ENCODE results near the gene ADAMTS17.

The ADAMTS17 gene

GRCh38 chr15:100192097-100193080, 149.4 kb downstream of the ADAMTS17 start:
- no peak for TF ChIP-seq CTCF (IDR thresholded peaks at IDR 0.05; ENCODE audit: borderline replicate concordance, control extremely low read depth, extremely low read depth, insufficient read depth, missing control alignments)
- DNase-seq (ENCODE audit: low spot score) = no peak
- in situ Hi-C loops (cut with MboI; ENCODE audit: low sequenced_read_pairs, unreplicated experiment) = no loop called here

DNA sequence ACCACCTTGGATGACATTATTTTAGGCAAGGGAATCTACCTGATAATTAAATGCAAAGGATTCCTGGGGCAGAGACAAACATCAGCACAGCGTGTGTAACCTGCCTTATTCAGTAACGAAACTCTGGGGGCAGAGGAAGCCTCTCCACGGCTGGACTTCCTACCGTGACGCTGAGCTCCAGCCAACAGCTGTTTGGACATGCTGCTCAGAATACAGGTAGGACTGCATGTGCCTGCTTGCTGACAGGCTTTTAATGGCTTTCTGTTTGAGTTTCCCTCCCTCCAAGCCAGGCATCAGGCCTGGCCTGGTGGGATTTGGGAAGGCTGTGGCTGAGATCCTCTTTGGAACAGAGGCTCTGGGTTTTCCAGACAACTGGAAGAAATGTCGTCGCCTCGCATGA, 150.6 kb downstream of the ADAMTS17 start:
- TF ChIP-seq CTCF (IDR thresholded peaks at IDR 0.05; ENCODE audit: borderline replicate concordance, control extremely low read depth, extremely low read depth, insufficient read depth, missing control alignments) = no peak
- in situ Hi-C loops (cut with MboI; ENCODE audit: low sequenced_read_pairs, unreplicated experiment) = no loop called here
- no peak for DNase-seq (ENCODE audit: low spot score)

- in situ Hi-C loops (cut with MboI; ENCODE audit: low sequenced_read_pairs, unreplicated experiment) = no loop called here
- no peak for TF ChIP-seq CTCF (IDR thresholded peaks at IDR 0.05; ENCODE audit: borderline replicate concordance, control extremely low read depth, extremely low read depth, insufficient read depth, missing control alignments)
- no peak for DNase-seq (ENCODE audit: low spot score)
Measured at GRCh38 chr15:100190675-100191074, 151.1 kb downstream of the ADAMTS17 start.

GRCh38 chr15:100189849-100190248, 151.9 kb downstream of the ADAMTS17 start:
- in situ Hi-C loops (cut with MboI; ENCODE audit: low sequenced_read_pairs, unreplicated experiment) = no loop called here
- TF ChIP-seq CTCF (IDR thresholded peaks at IDR 0.05; ENCODE audit: borderline replicate concordance, control extremely low read depth, extremely low read depth, insufficient read depth, missing control alignments) = no peak

DNA sequence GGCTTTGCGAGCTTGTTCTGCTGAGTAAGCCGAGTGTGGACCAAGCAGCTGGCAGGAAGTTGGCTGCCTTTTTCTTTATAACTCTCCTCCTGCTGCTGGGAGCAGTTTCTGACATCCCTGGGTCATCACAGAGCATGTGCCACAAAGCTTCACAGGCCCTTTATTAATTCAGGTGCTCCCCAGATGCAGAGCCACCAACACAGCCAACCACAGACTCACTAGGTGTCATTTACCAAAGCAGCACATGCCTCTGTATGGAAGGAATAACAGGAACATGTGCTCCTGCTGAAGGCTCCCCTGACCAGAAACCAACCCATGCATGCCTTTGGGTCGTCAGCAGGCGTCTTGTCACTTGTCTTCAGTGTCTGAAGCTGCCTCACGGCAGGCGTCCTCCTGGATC, 152.5 kb downstream of the ADAMTS17 start:
- no peak for TF ChIP-seq CTCF (IDR thresholded peaks at IDR 0.05; ENCODE audit: borderline replicate concordance, control extremely low read depth, extremely low read depth, insufficient read depth, missing control alignments)
- in situ Hi-C loops (cut with MboI; ENCODE audit: low sequenced_read_pairs, unreplicated experiment) = no loop called here
- no peak for DNase-seq (ENCODE audit: low spot score)

More at GRCh38 chr15:100189849-100190248, 151.9 kb downstream of the ADAMTS17 start:
- no peak for DNase-seq (ENCODE audit: low spot score)

- in situ Hi-C loops (cut with MboI; ENCODE audit: low sequenced_read_pairs, unreplicated experiment) = no loop called here
- no peak for DNase-seq (ENCODE audit: low spot score)
- TF ChIP-seq CTCF (IDR thresholded peaks at IDR 0.05; ENCODE audit: borderline replicate concordance, control extremely low read depth, extremely low read depth, insufficient read depth, missing control alignments) = no peak
Measured at GRCh38 chr15:100187677-100188076, 154.1 kb downstream of the ADAMTS17 start.

Measured in GM13976 (cell line).